Activated gamma-delta T cell treated with Interleukin-2 at 50 U/mL for 16 hours (primary cell): ENCODE results near the gene OPCML.

Experiments
- DNase-seq: peaks from one replicate; pipeline ENCODE4 v3.0.0-alpha.2; 2020

Gene OPCML

GRCh38 chr11:132448334-132448995 is 1083.8 kb downstream of the OPCML start:
- DNase-seq: no peak

DNA sequence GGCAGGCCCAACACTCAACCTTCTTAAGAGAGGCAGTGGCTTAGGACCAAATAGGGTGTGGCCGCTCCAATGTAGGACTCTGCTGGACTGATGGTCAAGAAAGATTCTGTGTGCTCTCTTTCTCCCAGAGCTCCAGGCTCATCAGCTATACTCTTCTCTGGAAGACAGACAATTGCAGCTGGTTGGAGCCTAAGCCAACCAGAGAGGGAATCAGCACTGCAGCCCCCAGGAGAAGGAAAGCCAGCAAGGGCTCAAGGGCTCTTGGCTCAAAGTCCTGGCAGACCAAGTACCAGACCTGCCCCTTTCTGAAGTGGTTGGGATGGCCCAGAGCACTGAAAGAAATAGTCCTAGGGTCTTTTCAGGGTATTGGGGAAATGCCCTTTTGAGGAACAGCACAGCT is 1084.5 kb downstream of the OPCML start:
- DNase-seq: no peak

GRCh38 chr11:132445859-132446291 is 1086.4 kb downstream of the OPCML start:
- DNase-seq: no peak

DNA sequence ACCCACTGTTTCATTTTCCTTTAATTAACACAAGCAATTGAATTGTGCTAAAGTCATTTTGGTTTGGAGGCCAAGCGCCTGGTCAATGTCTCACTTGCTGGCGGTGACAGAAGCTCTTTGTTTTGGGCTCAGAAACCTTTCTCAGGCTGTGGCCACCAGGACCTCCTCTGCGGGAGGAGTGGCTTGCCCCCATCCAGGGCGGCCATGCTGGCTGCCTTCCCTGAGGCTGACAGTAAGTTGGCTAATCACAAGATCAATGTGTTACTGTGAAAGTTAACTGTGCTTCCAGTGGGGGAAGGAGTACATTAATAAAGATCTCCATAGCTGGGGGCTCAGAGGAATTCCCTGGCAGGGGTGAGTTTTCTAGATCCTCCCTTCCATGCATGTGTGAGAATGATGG is 1087.4 kb downstream of the OPCML start:
- DNase-seq: no peak

GRCh38 chr11:132439711-132440255 is 1092.5 kb downstream of the OPCML start:
- DNase-seq: no peak

GRCh38 chr11:132438418-132438817 is 1093.9 kb downstream of the OPCML start:
- no peak for DNase-seq

GRCh38 chr11:132430429-132431062 is 1101.8 kb downstream of the OPCML start:
- DNase-seq: no peak

DNA sequence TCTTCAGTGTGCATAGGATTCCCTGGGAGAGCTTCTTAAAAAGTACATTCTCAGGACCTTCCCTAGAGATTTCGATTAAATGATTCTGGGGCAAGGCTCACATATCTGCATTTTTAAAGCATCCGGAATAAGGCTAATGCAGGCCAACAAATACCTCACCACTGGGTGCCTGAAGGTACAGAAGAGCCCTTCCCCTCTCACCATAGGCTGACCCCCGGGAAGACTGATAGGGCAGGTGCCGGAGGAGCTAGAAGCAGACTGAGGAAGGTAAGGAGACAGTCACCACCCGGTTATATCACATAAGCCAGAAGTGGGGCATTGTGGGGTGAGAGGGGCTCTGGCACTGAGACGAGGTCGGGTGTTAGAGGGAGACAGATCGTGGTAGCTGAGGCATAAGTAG is 1102.6 kb downstream of the OPCML start:
- DNase-seq: no peak

- DNase-seq: no peak
Measured at GRCh38 chr11:132427611-132428010, 1104.7 kb downstream of the OPCML start.

- no peak for DNase-seq
Measured at GRCh38 chr11:132424433-132424832, 1107.9 kb downstream of the OPCML start.

- no peak for DNase-seq
Measured at GRCh38 chr11:132423266-132423665, 1109.0 kb downstream of the OPCML start.

- DNase-seq: no peak
Measured at GRCh38 chr11:132422722-132423121, 1109.6 kb downstream of the OPCML start.

DNA sequence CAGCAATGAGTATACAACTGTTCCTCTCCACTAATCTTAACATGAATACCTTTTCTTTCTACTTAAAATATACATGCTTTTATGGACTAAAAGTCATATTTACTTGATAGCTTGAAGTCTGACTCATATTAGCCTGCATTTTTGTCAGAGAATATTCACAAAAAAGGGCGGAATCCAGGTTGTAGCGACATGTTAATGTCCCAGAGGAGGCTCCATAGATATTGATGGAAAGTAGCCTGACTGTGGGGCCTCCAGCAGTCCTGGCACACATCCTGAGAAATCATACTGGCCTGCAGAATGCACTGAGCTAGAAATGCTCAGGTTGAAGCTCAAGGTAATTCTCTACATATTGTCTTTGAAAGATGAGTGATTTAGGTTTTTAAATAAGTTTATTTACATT is 1110.7 kb downstream of the OPCML start:
- no peak for DNase-seq

GRCh38 chr11:132414451-132414850 is 1117.8 kb downstream of the OPCML start:
- DNase-seq: no peak

- DNase-seq: no peak
Measured at GRCh38 chr11:132410383-132410782, 1121.9 kb downstream of the OPCML start.

GRCh38 chr11:132409573-132410355 is 1122.5 kb downstream of the OPCML start:
- no peak for DNase-seq

DNA sequence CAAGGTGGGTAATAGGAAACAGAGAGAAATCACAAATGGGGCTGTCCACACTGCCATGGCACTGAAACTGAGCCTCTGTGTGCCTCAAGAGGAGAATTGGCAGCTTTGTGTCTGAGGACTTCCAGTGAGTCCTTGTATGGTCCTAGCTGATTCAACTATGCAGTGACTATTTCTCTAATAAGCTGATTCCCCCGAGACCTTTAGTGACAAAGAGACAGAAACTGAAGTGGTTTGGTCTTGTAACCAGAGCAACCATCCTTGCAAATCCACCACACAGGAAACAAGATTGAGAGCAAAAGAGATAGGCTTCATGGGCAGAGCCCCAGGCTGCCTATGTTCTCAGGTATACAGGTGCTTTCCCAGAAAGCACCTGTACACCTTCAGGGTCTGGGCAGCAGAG is 1123.4 kb downstream of the OPCML start:
- no peak for DNase-seq

DNA sequence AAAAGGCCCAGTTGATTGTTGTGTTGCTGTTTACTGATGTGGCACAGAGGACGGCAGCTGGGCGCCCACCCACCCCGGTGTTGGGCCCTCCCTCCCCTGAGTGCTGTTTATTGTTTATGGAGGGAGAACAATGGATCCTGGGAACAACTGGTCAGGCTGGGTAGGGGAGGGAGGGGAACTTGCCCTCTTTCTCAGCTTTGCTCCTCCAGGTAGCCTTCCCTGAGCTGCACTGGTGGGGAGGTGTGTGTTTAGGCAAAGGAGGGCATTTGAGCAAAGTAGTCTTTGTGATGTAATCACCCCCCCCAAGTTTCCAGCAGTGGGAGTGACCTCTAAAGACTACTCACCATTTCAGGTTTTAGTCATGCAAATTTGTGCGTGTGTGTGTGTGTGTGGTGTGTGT is 1126.6 kb downstream of the OPCML start:
- DNase-seq: no peak

GRCh38 chr11:132402071-132402684 is 1130.1 kb downstream of the OPCML start:
- DNase-seq: no peak

- no peak for DNase-seq
Measured at GRCh38 chr11:132396318-132396717, 1136.0 kb downstream of the OPCML start.

DNA sequence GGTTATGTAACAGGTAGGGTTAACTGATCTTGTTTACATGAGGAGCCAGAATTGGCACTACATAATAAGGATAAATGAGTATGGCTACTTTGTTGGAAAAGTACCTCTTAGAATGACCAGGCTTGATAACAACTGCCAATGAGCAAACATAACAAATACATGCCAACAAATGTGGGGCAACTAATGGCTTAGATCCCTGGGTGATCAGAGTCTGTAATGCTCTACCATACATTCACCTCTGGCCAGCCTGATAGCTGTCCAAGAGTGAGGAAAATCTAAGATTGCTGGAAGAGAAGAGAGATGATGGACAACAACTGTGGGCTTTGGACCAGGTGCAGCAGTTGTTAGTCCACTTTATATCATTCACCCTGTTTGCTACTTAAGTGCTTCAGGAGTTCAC is 1136.9 kb downstream of the OPCML start:
- DNase-seq: no peak

DNA sequence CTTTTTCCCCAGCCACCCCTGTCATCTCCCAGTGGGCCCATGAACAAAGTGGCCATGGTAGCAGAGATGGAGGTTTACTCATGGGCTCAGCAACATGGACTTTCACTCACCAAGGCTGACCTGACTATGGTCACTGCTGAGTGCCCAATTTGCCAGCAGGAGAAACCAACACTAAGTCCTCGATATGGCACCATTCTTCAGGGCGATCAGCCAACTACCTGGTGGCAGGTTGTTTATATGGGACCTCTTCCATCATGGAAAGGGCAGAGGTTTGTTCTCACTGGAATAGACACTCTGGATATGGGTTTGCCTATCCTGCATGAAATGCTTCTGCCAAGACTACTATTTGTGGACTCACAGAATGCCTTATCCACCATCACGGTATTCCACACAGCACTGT is 1152.8 kb downstream of the OPCML start:
- DNase-seq: no peak

DNA sequence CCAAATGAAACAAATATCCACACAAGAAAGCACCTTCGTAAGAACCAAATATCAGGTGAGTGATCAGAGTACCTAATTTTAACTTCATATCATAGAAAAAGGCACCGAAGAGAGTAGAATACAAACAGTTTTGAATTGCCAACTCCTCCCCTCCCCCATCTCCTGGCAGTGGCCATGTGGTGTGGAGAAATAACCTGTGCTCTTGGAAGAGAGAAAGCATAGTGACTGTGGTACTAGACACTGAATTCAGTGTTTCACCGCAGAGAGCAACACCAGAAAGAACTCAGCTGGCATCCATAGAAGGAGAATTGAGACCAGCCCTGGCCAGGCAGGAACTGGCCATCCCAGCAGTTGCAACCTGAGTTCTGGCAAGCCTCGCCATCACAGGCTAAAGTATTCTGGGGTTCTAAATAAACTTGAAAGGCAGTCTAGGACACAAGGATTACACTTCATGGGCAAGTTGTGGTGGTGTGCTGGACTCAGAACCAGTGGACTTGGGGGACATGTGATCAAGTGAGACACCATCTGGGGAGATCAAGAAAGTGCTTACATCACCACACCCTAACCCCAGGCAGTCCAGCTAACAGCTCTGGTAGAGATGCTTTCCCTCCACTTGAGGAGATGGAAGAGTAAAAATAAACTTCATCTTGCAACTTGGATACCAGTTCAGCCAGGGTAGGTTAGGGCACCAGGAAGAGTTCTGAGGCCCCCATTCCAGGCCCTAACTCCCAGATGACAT is 1158.7 kb downstream of the OPCML start:
- DNase-seq: no peak
